Ecto neural progenitor cell (in vitro differentiated cells): ENCODE data around the gene SUSD4.

ENCODE experiments used
- DNase-seq: peaks from one replicate; pipeline ENCODE4 v3.0.0-alpha.2; 2018; ENCODE audit warnings: low spot score

Gene SUSD4

GRCh38 chr1:223329664-223330415 is 34.1 kb downstream of the SUSD4 start:
- no peak for DNase-seq

DNA sequence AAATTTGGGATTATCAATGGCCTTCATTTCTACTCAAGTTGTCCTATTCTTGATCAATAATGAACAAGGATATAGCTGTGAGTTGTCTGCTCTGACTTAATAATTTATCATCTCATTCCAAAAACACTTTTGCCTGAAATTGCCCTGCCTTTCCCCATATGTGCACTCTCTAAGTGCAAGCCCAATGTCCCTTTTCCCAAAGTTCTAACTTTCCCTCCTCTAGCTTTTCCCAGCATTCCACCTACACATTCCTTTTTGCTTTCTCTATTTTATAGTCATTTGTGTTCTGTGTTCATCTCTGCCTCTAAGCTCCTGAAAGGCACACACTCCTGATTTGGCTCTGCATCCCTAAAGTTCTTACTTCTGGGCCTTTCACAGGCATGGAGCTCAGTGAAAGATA is 34.7 kb downstream of the SUSD4 start:
- no peak for DNase-seq

GRCh38 chr1:223328566-223328965 is 35.4 kb downstream of the SUSD4 start:
- no peak for DNase-seq

DNA sequence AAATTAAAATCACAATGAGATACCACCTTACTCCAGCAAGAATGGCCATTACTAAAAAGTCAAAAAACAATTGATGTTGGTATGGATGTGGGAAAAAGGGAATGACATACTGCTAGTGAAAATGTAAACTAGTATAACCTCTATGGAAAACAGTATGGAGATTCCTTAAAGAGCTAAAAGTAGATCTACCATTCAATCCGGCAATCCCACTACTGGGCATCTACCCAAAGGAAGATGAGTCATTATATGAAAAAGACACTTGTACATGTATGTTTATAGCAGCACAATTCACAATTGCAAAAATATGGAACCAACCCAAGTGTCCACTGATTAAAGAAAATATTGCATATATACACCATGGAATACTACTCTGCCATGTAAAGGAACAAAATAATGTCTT is 37.2 kb downstream of the SUSD4 start:
- DNase-seq = no peak

GRCh38 chr1:223323491-223324484 is 40.2 kb downstream of the SUSD4 start:
- no peak for DNase-seq

DNA sequence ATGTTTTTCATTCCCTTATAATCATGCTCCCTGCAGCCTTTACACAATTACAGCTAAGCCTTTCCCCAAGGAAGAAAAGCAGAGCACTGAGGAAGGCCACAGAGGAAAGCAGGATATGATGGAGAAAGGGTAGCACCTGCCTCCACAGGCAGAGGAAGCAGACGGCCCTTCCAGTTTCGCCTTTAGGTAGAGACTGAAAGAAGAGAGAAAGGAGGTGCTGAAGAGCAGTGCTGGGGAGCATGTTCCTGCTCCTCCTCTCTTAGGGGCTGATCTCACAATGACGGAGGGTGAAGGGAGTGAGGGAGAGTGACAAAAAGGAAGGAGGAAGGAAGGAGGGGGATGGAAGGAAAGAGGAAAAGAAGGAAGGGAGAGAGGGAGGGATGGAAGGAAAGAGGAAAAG is 41.1 kb downstream of the SUSD4 start:
- no peak for DNase-seq

DNA sequence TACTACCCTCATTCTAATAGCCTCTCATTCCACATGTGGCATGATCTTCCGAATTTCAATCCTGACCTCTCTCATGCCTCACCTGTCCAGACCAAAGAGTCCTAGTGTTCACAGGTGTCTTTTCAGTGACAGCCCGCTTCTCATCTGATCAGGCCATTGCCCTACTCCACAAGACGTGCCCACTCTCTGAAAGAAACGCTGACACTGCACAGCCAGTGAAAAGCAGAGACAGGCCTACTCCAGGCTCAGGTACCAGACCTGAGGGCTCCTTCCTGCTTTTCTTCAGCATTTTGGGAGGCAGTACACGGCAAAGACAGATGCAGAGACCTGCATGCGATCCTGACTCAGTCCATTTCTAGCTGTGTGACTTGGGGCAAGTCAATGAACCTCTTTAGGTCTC is 43.0 kb downstream of the SUSD4 start:
- no peak for DNase-seq

DNA sequence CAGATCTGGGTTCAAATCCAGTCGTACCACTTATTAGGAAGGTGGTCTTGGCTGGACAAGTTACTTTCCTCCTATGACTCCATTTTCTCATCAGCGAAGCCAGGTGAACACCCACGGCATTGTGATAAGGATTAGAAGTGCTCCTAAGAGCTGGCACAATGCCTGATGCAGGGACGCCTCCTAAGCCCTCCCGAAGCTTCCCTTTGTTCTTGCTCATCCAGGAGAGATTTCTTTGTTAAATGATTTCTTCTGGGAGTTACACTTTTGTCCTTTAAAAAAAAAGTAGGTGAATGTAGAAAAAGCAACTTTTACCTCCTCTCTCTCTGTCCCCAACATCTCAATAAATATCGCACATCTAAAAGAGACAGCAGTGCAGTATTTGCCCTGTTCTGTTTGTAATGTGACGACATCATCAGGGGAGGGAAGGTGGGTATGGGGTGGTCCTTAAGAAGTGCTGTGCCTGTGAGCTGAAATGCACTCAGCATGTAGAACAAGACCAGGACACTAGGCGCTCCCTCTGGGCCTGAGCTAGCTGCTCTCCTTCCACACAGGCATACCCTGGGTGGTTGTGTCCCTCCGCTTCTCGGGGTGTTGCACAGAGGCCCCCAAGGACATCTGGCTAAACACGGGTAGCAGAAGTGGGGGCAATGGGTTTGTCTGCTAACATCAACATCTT is 43.9 kb downstream of the SUSD4 start:
- DNase-seq = no peak

DNA sequence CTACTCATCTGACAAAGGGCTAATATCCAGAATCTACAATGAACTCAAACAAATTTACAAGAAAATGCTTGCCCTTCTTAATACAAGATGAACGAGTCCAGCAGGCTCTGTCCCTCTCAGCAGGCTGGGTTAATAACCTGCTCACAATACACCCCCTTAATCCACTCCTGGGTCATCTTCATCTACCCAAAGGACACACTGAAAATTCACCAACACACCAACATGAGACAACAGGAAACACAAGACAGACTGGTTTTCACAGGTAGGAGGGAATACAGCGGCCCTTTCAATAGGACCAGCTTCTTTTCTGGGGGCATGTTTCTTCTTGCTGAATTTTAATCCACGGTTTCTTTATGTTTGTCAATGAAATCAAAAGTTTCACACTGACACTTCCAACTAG is 44.6 kb downstream of the SUSD4 start:
- no peak for DNase-seq

DNA sequence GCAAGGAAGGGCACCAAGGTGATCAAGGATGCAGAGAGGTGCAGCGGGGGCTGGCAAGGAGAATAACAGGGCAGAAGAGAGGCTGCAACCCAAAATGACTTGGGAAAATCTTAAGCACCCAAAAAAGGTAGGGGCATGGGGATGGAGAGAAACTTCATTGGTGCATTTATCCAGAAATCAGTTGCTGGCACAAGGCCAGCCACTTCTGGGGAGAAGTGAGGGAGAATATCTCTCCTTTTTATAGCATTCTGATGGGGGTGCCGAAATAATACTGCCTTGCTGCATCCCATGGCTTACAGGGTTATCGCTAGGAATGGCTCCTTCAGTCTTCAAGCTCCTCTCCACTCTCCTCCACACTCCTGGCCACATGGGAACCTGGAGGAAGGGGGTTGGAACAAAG is 47.9 kb downstream of the SUSD4 start:
- DNase-seq = no peak

DNA sequence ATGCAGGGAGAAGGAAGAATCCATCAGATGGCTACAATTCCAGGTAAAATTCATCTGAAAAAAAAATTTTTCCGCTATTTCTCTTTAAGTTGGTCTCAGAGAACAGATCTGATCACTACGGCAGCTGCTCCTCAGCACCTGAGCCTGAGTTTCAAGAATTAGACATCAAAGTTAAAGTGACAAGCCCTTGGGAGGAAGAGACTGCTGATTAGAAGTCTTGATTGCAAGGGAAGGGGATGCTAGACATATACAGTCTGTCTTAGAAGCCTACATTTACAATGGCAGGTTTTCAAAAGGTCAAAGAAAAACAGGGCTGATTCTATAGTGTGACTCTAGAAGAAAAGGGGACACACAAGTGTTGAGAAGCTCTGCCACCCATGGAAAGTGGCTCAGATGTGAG is 48.3 kb downstream of the SUSD4 start:
- DNase-seq = no peak

DNA sequence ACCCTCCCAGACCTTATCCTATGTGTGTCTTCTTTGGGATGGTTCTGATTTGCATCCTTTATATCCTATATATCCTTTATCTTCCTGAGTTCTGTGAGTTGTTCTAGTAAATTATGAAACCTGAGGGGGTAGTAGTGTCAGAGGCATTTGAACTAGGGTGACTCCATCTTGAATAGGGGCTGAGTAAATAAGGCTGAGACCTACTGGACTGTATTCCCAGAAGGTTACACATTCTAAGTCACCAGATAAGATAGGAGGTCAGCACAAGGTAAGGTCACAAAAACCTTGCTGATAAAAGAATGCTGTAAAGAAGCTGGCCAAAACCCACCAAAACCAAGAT is 50.6 kb downstream of the SUSD4 start:
- no peak for DNase-seq

DNA sequence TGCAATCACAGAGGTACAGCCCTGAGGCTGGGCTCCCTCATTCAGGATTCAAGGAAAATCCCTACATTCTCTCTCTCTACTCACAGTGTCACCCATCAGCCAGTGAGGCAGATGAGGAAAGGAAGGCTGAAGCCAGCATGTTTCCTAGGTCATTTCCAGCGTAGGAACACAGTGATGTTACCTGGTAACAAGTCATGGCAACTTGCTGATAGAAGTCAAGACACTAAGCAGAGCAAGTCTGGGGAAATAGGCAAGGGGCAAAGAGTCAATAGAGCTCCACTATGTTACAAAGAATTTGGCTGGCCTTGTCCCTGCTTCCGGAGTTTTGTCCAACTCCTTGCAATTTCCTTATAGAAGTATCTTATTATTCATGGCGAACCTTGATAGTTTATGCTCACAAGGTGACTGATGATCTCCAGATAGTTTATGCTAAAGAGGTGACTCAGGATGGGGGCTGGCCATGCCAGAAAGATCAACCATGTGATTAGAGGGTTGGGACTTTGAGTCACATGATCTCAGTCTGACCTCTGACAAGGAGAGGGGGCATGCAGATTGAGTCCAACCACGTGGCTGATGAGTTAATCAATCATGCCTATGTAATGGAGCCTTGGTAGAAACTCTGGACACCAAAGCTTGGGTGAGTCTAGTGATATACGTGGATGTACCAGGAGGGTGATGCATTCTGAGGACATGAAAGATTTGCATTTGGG is 51.1 kb downstream of the SUSD4 start:
- DNase-seq = no peak

DNA sequence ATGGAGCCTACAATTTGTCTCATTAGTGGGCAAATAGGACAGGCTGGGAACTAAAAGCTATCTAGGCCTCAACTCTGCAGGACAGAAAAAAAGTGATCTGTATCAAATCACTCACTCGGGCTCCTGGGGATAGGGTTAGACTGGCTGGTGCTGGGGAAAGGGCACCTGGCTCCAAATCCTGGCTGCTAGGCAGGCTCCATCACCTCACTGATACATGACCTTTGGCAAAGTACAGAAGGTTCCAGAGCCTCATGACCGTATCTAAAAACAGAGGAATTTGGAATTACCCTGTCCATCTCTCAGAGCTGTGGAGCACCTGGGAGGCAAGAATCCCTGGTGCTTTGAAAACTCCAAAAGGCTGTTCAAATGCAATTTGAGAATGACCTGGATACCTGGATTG is 51.7 kb downstream of the SUSD4 start:
- DNase-seq = no peak

GRCh38 chr1:223311826-223312225 is 52.1 kb downstream of the SUSD4 start:
- no peak for DNase-seq

GRCh38 chr1:223308136-223308535 is 55.8 kb downstream of the SUSD4 start:
- DNase-seq = no peak

- DNase-seq = no peak
These were observed 56.4 kb downstream of the SUSD4 start for GRCh38 chr1:223307544-223307943.

DNA sequence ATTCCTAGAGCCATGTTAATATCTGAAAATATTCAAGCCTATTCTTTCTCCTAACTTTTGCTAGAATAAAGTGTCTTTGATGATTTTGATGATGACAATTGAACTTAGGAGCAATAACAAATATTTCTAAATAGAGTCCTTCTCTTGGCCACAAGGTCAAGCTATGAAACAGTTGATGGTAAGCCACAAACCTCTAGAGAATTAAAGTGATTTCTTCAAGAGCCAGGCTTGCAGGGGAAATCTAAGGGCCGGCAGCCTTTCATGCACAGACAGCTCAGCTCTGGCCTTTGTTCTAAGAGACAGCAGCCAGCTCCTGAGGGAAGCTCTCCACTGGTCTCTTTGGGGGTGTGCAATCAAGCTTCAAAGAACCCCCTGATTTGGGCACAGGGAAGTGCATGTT is 59.0 kb downstream of the SUSD4 start:
- no peak for DNase-seq

DNA sequence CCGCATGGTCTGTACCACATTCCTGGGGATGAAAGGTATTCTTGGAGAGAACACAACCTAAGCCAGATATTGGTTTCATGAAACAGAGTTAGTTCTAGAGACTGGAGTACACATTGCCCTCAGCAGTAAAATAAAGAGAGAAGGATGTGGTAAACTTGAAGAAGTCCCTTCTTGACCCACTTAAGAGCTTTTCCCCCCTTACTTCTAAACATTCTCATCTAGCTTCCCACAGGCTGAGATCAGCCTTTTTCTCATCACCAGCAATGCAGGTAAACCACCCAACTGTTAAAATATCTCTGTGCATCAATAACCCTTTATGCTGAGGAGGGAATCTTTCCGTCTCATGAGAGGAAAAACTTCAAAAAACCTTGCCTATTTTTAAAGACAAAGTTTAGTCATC is 62.6 kb downstream of the SUSD4 start:
- no peak for DNase-seq

DNA sequence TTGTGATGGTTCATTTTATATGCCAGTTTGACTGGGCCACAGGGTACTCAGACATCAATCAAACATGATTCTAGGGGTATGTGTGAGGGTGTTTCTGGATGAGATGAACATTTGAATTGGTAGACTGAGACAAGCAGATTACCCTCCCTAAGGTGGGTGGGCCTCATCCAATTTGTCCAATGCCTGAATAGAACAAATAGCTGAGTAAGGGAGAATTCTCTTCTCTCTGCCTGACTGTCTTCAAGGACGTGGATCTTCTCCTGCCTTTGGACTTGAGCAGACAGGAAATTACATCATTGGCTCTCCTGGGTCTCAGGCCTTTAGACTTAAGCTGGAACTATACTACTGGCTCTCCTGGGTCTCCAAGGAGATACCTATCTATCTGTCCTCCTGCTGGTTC is 64.4 kb downstream of the SUSD4 start:
- DNase-seq = no peak

- no peak for DNase-seq
These were observed 65.3 kb downstream of the SUSD4 start for GRCh38 chr1:223298701-223299100.

GRCh38 chr1:223297800-223298199 is 66.2 kb downstream of the SUSD4 start:
- no peak for DNase-seq
